Measurements from ENCODE around the gene RTN4R. TPM values are rescaled to one million over a fixed set of nuclear protein-coding genes. Genes with fewer than 3 reads are reported as not detected.

RTN4R gene
- total and polyA plus RNA-seq, 2 of the 8 experiments (the other 6 are each of a cell fraction or from before 2014, with no cell fraction given) = 21.8 to 41.3 TPM

DNA sequence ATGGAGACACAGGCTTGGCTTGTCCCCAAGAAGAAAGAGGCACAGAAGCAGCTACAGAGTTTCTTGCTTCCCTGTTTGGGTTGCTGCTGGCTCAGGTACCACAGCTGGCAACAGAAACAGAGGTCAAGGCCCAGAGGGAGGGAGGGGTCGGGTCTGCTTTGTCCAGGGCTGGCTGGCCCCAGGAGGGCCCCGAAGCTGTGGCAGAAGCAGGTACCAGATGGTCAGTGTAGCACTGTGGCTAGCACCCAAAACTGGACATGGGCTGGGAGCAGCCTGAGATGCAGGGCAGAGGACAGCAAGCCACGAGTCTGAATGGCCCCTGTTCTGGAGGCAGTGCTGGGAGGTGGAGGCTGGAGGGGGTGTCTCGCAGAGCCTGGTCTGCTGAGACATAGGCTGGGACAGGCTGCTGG, 65.0 kb downstream of the RTN4R start:
- H2BK15ac ChIP-seq (ENCODE audit: low read length) = peak overlapping the region; percentile 75; the same call in 1 of the 2 replicates
- no peak overlapping the region for H3K4me3 ChIP-seq (ENCODE audit: extremely low read depth in 1 of 4, insufficient read depth in 2 of 4, low read depth in 3 of 4, low read length in 4 of 4)
- 0 out of 2 replicates have a peak overlapping the region, but pooled peaks have one; percentile 72 for H2BK20ac ChIP-seq (ENCODE audit: low read length)
- no peaks in the 10 kb centered on the region for H3K36me3 ChIP-seq (ENCODE audit: control insufficient read depth in 2 of 4, insufficient read depth in 4 of 4, low read length in 3 of 4)
- no peak overlapping the region for H3K4me2 ChIP-seq (ENCODE audit: insufficient read depth in 1 of 2, low read depth in 2 of 2, low read length in 2 of 2)
- no peaks in the 10 kb centered on the region for H3K79me1 ChIP-seq (ENCODE audit: low read depth, low read length)
- CTCF ChIA-PET (ENCODE audit: partially characterized antibody) = interaction anchor here (1.0 to 5.5 kb wide), 5 partner anchors 10 to 46 kb away, joined by 3 to 34 read pairs (median 7); no protein-coding TSS in a partner anchor
- peak overlapping the region; percentile 60 for H3K4ac ChIP-seq (replicated peaks; ENCODE audit: insufficient read length, low read depth, low read length)
- H3K23ac ChIP-seq (ENCODE audit: insufficient read length) = no peak overlapping the region
- H2AK5ac ChIP-seq (ENCODE audit: low read depth, low read length) = peak overlapping the region; percentile 89; the same call in 1 of the 2 replicates
- no peak overlapping the region for H3K14ac ChIP-seq (ENCODE audit: insufficient read length)
- FAIRE-seq (no peak), DNase-seq (ENCODE audit: low read depth in 1 of 2, low spot score in 2 of 2) (no peak)
- H3K9ac ChIP-seq (replicated peaks in 1 of 4; ENCODE audit: extremely low read depth in 1 of 4, low read depth in 3 of 4, low read length in 3 of 4) = no peak overlapping the region
- H3K27me3 ChIP-seq (replicated peaks in 1 of 4; ENCODE audit: control insufficient read depth in 3 of 4, extremely low read depth in 1 of 4, insufficient read depth in 3 of 4, low read length in 3 of 4) = no peaks in the 10 kb centered on the region
- H3K79me2 ChIP-seq (ENCODE audit: control insufficient read depth in 1 of 2, insufficient read depth in 2 of 2, low read length in 2 of 2) = no peaks in the 10 kb centered on the region
- POLR2A ChIA-PET (ENCODE audit: partially characterized antibody) = no interaction called here
- H4K5ac ChIP-seq (ENCODE audit: insufficient read length, low read depth, low read length) = peak overlapping the region; percentile 57
- H2BK120ac ChIP-seq (replicated peaks; ENCODE audit: low read depth, low read length) = peak overlapping the region; percentile 81
- H4K8ac ChIP-seq (ENCODE audit: extremely low read depth, insufficient read depth, low read length) = peak overlapping the region; percentile 4
- peaks cover 0 to 26% (median 16%) of the 10 kb centered on the region in 4 experiments; a peak in 6 of 7 replicates for H3K4me1 ChIP-seq (replicated peaks in 1 of 4; ENCODE audit: control insufficient read depth in 3 of 4, insufficient read depth in 4 of 4, low read length in 3 of 4)
- WGBS, 2 experiments (ENCODE audit: extremely low coverage in 1 of 2, insufficient coverage in 1 of 2, insufficient read length in 1 of 2, insufficient replicate concordance in 2 of 2, low coverage in 1 of 2, low lambda C conversion rate in 2 of 2, missing lambda C conversion rate in 1 of 2) = 65% methylated on average over 2 of the region's 4 CpGs; no CpG with 5 or more reads in 1 of the 2 experiments
- H2BK5ac ChIP-seq (ENCODE audit: low read depth, low read length) = peak overlapping the region; percentile 87; the same call in 1 of the 2 replicates
- H2AFZ ChIP-seq (ENCODE audit: low read length) = no peak overlapping the region
- peak overlapping the region; percentile 38; the same call in 1 of the 2 replicates for H3K18ac ChIP-seq (ENCODE audit: extremely low read depth, low read length)
- no peaks in the 10 kb centered on the region for H3K9me3 ChIP-seq (ENCODE audit: insufficient read depth in 2 of 2, low read depth in 1 of 2, low read length in 1 of 2)
- peaks cover 6% of the 10 kb centered on the region; the same call in 1 of the 2 replicates for H3K23me2 ChIP-seq (ENCODE audit: low read depth, low read length)
- H2BK12ac ChIP-seq (ENCODE audit: low read depth, low read length) = peak overlapping the region; percentile 94; the same call in 1 of the 2 replicates
- H4K20me1 ChIP-seq (replicated peaks in 1 of 2; ENCODE audit: control insufficient read depth in 1 of 2, insufficient read depth in 2 of 2, low read length in 2 of 2) = no peaks in the 10 kb centered on the region
- no peak overlapping the region for H3K56ac ChIP-seq (replicated peaks; ENCODE audit: insufficient read length, low read depth, low read length)
- no peak overlapping the region for H3K27ac ChIP-seq (ENCODE audit: low read depth, low read length)
- peak overlapping the region; percentile 93 for H4K91ac ChIP-seq (replicated peaks; ENCODE audit: insufficient read length, low read length)
- TF ChIP-seq CBX8 (IDR thresholded peaks at IDR 0.05; ENCODE audit: borderline replicate concordance, low read depth, low read length) (no peak), CBX5 (IDR thresholded peaks at IDR 0.05; ENCODE audit: low read depth, low read length) (no peak), YY1 (IDR thresholded peaks at IDR 0.05; ENCODE audit: low read depth, low read length) (no peak), CHD1 (IDR thresholded peaks at IDR 0.05; ENCODE audit: low read depth, low read length) (no peak), CTBP2 (IDR thresholded peaks at IDR 0.05; ENCODE audit: borderline replicate concordance, insufficient read depth, insufficient read length, low read length) (no peak), SP1 (IDR thresholded peaks at IDR 0.05; ENCODE audit: low read depth, low read length) (no peak), SIRT6 (IDR thresholded peaks at IDR 0.05; ENCODE audit: low read length) (no peak), SIN3A (conservative IDR thresholded peaks at IDR 0.05 in 1 of 2, IDR thresholded peaks at IDR 0.05 in 1 of 2; ENCODE audit: low read depth in 1 of 2, low read length in 2 of 2) (no peak), EZH2 (IDR thresholded peaks at IDR 0.05; ENCODE audit: low read depth, low read length, severe bottlenecking) (no peak), SP4 (IDR thresholded peaks at IDR 0.05; ENCODE audit: low read length) (no peak)
- TF ChIP-seq, protein P1, sequence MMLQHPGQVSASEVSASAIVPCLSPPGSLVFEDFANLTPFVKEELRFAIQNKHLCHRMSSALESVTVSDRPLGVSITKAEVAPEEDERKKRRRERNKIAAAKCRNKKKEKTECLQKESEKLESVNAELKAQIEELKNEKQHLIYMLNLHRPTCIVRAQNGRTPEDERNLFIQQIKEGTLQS (IDR thresholded peaks at IDR 0.05; ENCODE audit: insufficient read depth, low read depth, low read length) = no peak
- TF ChIP-seq, protein P2, sequence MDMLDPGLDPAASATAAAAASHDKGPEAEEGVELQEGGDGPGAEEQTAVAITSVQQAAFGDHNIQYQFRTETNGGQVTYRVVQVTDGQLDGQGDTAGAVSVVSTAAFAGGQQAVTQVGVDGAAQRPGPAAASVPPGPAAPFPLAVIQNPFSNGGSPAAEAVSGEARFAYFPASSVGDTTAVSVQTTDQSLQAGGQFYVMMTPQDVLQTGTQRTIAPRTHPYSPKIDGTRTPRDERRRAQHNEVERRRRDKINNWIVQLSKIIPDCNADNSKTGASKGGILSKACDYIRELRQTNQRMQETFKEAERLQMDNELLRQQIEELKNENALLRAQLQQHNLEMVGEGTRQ (IDR thresholded peaks at IDR 0.05; ENCODE audit: low read length) = no peak

Data from H1 (cell line).